Body of pancreas (tissue), 4 donors: ENCODE measurements around the gene IQGAP2.

Source experiments
- POLR2A ChIP-seq, 3 donors: fragments of 450-650 bp; IDR thresholded peaks; one replicate each; pipeline ENCODE4 v1.6.1; 2016; ENCODE audit warnings: antibody characterized with exemption in 3 of 3, mild to moderate bottlenecking in 2 of 3
- TF ChIP-seq, protein P1 (sequence below), 7 experiments: fragments of 450-650 bp in 4 of 7; fragments of 200-600 bp in 3 of 7; sonication (generic) in 3 of 7; IDR thresholded peaks; one replicate each; pipeline ENCODE4 v1.5.1; 2016 to 2019; ENCODE audit warnings: antibody characterized with exemption in 7 of 7

DNA sequence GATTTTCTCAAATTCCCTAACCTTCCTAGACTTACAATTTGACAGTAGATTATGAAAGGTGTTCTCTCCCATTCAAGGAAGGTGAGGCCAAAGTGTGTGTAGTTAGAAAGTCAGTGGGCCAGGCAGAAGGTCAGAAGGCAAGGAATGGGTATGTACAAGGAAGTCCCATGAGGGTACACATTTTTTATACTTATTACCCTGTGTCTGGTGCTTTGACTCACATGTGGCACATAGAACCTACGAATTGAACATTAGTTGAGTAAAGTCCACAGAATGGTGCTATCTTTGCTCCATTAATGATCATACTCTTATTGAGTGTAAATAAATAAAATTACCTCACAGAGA is 55.4 kb downstream of the IQGAP2 start:
- TF ChIP-seq, protein P1, sequence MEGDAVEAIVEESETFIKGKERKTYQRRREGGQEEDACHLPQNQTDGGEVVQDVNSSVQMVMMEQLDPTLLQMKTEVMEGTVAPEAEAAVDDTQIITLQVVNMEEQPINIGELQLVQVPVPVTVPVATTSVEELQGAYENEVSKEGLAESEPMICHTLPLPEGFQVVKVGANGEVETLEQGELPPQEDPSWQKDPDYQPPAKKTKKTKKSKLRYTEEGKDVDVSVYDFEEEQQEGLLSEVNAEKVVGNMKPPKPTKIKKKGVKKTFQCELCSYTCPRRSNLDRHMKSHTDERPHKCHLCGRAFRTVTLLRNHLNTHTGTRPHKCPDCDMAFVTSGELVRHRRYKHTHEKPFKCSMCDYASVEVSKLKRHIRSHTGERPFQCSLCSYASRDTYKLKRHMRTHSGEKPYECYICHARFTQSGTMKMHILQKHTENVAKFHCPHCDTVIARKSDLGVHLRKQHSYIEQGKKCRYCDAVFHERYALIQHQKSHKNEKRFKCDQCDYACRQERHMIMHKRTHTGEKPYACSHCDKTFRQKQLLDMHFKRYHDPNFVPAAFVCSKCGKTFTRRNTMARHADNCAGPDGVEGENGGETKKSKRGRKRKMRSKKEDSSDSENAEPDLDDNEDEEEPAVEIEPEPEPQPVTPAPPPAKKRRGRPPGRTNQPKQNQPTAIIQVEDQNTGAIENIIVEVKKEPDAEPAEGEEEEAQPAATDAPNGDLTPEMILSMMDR (IDR thresholded peaks at IDR 0.05): no peak
- no peak for TF ChIP-seq POLR2A (IDR thresholded peaks at IDR 0.05)
